Frontal cortex (tissue), 4 donors: ENCODE data around the gene LTB4R2. TPM values are rescaled to one million over a fixed set of nuclear protein-coding genes. Genes with fewer than 3 reads are reported as not detected.
"Not testable (repeated sequence)": the region's sequence is repeated elsewhere in the genome, so short reads cannot be mapped to it uniquely, and the experiment has no call there.

Experiments used
- DNase-seq, 2 donors: peaks; one replicate each; pipeline ENCODE4 v3.0.0; 2012; ENCODE audit warnings: low spot score in 2 of 2
- FAIRE-seq: peaks from 2 replicates; lab custom pipeline; 2012; peaks lifted over from hg19 to GRCh38; lab: Jason Lieb, UNC
- total RNA-seq: library from RNA; depleted of rRNA; stranded (reverse); fragments of >200 nt; gene quantifications from one replicate; pipeline ENCODE4 v1.2.3, GENCODE V29; 2014
- donor health status: control.
- donor health status: control.
- donor health status: control.

LTB4R2 gene
- total RNA-seq, 1 donor from 2014 or later, result 1.6 TPM

DNA sequence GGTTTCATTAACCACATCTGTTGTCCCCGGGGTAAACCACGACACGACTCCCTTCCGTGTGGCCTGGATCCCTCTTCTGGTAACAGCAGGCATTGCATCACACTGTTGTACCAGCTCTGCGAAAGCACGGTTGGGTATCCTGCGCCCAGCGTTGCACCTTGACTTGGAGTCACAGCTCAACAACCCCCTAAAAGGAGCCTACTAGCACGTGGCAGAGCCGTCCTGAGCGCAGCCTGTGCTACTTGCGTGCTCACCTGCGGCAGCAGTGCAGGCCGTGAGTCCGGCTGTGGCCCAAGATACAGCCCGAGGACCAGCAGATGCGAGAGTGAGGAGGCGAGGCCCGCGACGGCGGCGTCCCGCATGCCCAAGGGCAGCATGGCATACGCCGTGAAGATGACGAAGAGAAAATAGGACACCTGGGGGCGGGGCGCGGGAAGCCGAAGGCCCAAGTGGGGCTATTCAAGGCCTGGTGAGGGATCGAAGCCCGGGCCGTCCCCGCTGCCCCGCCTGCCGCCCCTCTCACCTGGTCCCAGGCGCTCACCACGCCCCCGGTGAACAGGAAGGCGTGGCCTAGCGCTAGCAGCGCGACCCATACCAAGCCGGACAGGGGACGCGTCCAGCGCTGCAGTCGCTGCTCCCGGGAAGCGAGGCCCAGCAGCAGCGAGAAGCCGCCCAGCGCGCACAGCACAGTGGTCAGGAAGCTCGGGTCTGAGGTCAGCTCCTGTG is 22.5 kb downstream of the LTB4R2 start:
- FAIRE-seq (no peak), DNase-seq (peak; percentile 83 to 89)

- FAIRE-seq (no peak), DNase-seq (peak in 1 of 2 donors; percentile 28)
Measured at GRCh38 chr14:24334431-24335291, 24.7 kb downstream of the LTB4R2 start, which contains the start of gene ADCY4. TSS of gene ADCY4 (minus strand) at chr14:24335071. CDS start at chr14:24334652, 419 bp downstream.

GRCh38 chr14:24335461-24336171 is 25.7 kb downstream of the LTB4R2 start:
- FAIRE-seq, result no peak

GRCh38 chr14:24337144-24337823 is 27.3 kb downstream of the LTB4R2 start:
- FAIRE-seq, result no peak
- DNase-seq, result peak in 1 of 2 donors; percentile 1

More at GRCh38 chr14:24335461-24336171, 25.7 kb downstream of the LTB4R2 start:
- peak in 1 of 2 donors; percentile 19 for DNase-seq

DNA sequence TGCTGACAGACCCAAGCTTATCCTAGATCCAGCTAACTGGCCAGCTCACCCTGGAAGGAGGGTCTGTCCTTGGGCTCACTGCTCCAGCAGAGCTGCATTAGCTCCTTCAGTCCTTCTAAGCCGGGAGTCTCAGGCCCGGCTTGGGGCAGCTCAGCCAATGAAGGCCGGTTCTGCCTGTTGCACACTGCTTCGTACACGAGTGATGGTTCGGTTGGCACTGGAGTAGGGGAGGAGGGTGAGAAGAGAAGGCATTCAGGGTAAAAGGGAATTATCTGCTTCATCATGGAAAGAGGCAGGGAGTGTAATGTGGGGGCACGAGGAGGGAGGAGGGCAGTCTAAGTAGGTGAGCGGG is 27.9 kb downstream of the LTB4R2 start:
- DNase-seq (no peak), FAIRE-seq (no peak)

DNA sequence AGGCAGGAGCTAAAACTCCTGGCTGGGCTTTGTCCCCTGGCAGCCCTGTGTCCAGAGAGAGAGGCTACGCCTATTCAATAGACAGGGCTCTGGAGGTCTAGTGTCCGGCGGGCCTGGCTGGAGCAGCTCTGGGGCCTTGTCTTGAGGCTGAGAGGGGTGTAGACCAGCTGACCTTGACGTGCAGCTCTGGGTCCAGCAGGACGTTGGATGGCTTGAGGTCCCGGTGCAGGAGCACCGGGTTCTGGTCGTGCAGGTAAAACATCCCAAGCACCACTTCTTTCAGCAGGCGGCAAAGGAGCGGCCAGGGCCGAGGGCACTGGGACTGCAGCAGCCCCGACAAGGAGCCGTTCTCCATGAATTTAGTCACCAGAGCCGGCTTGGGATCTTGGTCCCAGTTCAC is 28.9 kb downstream of the LTB4R2 start:
- DNase-seq, result no peak
- no peak for FAIRE-seq

DNA sequence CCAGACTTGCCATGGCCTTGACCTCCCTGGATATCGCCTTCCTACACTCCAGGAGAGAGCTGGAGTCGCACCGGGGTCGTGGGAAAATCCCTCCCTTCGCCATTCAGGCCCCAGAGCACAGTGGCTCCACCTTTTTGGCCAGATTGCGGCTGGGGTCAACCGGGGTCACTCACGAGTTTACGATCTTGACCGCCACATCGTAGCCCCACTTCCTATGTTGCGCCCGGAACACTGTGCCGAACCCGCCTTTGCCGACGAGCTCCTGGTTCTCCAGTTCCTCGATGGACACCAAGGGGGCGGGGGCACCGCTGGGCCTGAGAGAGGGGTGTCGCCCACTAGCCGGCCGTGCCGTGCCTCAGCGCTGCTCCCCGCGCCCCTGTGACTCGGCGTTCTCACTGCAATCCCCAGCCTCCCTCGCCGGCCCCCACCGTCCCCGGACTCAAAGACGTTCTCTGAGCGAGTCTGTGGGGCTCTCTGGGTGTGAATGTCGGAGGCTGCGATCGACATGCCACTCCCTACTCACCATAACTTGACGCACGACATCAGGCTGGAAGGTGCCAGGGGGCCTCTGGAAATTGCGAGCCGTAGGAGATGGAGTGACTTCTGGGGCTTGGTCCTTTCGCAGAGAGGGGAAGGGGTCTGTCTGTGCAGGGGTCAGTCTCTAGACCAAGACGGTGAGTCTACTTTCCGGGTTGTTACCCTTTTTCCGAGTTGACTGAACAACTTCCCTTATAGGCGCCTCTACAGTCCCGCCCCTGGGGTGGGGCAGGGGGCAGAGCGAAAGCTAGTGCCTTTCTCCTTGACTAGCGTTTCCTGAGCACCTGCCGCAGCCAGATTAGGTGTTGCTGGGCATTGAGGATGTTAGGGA is 29.6 kb downstream of the LTB4R2 start, which contains the start of gene RIPK3:
RIPK3 (minus strand) TSS at position 708 of the 868 bp plus-strand sequence; CDS start at position 543, 165 bp downstream.
- DNase-seq, result no peak
- no peak for FAIRE-seq

GRCh38 chr14:24340606-24341005 is 30.7 kb downstream of the LTB4R2 start:
- DNase-seq (no peak), FAIRE-seq (no peak)

DNA sequence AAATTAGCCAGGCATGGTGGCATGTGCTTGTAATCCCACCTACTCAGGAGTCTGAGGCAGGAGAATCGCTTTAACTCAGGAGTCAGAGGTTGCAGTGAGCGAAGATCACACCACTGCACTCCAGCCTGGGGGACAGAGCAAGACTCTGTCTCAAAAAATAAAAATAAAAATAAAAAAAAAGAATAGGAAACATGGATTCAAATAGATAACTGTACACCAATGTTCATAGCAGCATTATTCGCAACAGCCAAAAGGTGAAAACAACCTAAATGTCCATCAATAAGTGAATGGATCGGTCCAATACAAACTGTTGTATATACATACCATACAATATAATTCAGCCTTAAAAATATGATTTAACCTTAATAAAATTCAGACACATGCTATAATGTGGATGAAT is 32.9 kb downstream of the LTB4R2 start:
- FAIRE-seq, result no peak
- DNase-seq, result no peak

- DNase-seq (no peak), FAIRE-seq (no peak)
Measured at GRCh38 chr14:24343795-24344660, 34.1 kb downstream of the LTB4R2 start.

- no peak for FAIRE-seq
Measured at GRCh38 chr14:24347134-24347533, 37.2 kb downstream of the LTB4R2 start.

GRCh38 chr14:24348186-24348585 is 38.2 kb downstream of the LTB4R2 start:
- DNase-seq (no peak), FAIRE-seq (no peak)

More at GRCh38 chr14:24347134-24347533, 37.2 kb downstream of the LTB4R2 start:
- DNase-seq, result no peak

- DNase-seq (no peak), FAIRE-seq (no peak)
Measured at GRCh38 chr14:24349742-24350141, 39.8 kb downstream of the LTB4R2 start.

- FAIRE-seq, result no peak
- no peak for DNase-seq
Measured at GRCh38 chr14:24351517-24351916, 41.6 kb downstream of the LTB4R2 start.

GRCh38 chr14:24353559-24354481 is 43.9 kb downstream of the LTB4R2 start:
- FAIRE-seq, result no peak
- DNase-seq, result no peak

GRCh38 chr14:24354482-24354825 is 44.5 kb downstream of the LTB4R2 start:
- FAIRE-seq, DNase-seq: not testable (repeated sequence)

DNA sequence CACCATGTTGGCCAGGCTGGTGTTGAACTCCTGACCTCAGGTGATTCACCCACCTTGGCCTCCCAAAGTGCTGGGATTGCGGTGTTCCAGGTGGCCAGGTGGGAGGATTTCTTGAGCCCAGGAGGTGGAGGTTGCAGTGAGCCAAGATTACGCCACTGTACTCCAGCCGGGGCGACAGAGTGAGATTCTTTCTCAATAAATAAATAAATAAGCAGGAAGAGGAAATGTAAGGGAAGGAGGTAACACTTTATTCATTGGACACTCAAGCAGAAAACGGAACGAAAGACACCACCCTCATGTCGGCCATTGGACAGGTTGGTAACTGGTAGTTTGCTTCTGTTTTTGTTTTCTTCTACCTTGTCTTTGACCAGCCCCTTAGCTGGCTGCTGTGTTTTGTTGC is 45.1 kb downstream of the LTB4R2 start:
- FAIRE-seq, result no peak
- no peak for DNase-seq
